MV-4-11 (cell line): ENCODE data around the gene ITPR3.
"Not testable (repeated sequence)": the region's sequence is repeated elsewhere in the genome, so short reads cannot be mapped to it uniquely, and the experiment has no call there.

Experiments
- DNase-seq: peaks from one replicate; lab custom pipeline; 2025; lab: John Stamatoyannopoulos, UW

The ITPR3 gene

GRCh38 chr6:33613795-33614168 is 7.3 kb upstream of the ITPR3 start:
- DNase-seq, result no peak

GRCh38 chr6:33616113-33616512 is 5.0 kb upstream of the ITPR3 start:
- no peak for DNase-seq

- DNase-seq, result no peak
Observed at GRCh38 chr6:33616913-33617312, 4.2 kb upstream of the ITPR3 start.

GRCh38 chr6:33619166-33619840 is 1.8 kb upstream of the ITPR3 start:
- no peak for DNase-seq

GRCh38 chr6:33620158-33620855 is 815 bp upstream of the ITPR3 start:
- DNase-seq, result peak; percentile 63

GRCh38 chr6:33621711-33622388 is 728 bp downstream of the ITPR3 start:
- DNase-seq, result no peak

- peak; percentile 10 for DNase-seq
Observed at GRCh38 chr6:33622456-33623431, 1.6 kb downstream of the ITPR3 start.

GRCh38 chr6:33623895-33624381 is 2.8 kb downstream of the ITPR3 start:
- DNase-seq, result no peak

GRCh38 chr6:33624856-33625255 is 3.7 kb downstream of the ITPR3 start:
- DNase-seq, result no peak

- no peak for DNase-seq
Observed at GRCh38 chr6:33627876-33628275, 6.8 kb downstream of the ITPR3 start.

GRCh38 chr6:33628401-33628964 is 7.4 kb downstream of the ITPR3 start:
- no peak for DNase-seq

- no peak for DNase-seq
Observed at GRCh38 chr6:33630014-33630413, 8.9 kb downstream of the ITPR3 start.

- DNase-seq, result not testable (repeated sequence)
Observed at GRCh38 chr6:33631521-33631920, 10.4 kb downstream of the ITPR3 start.

- DNase-seq, result no peak
Observed at GRCh38 chr6:33631971-33632557, 10.9 kb downstream of the ITPR3 start.

- peak; percentile 24 for DNase-seq
Observed at GRCh38 chr6:33632558-33633039, 11.5 kb downstream of the ITPR3 start.

GRCh38 chr6:33633084-33633461 is 12.0 kb downstream of the ITPR3 start:
- no peak for DNase-seq

- peak; percentile 14 for DNase-seq
Observed at GRCh38 chr6:33633462-33634158, 12.5 kb downstream of the ITPR3 start.

GRCh38 chr6:33634161-33634727 is 13.1 kb downstream of the ITPR3 start:
- DNase-seq, result no peak

- DNase-seq, result no peak
Observed at GRCh38 chr6:33634946-33635345, 13.8 kb downstream of the ITPR3 start.

GRCh38 chr6:33636655-33637054 is 15.5 kb downstream of the ITPR3 start:
- DNase-seq, result no peak
